Measurements from ENCODE around the gene ABCB11.

- TF ChIP-seq CTCF (conservative IDR thresholded peaks at IDR 0.05; ENCODE audit: low read depth, low read length): no peak
- no peak for TF ChIP-seq EZH2 (IDR thresholded peaks at IDR 0.05; ENCODE audit: low read length, unreplicated experiment)
Measured at GRCh38 chr2:168910330-168910729, 120.8 kb downstream of the ABCB11 start.
